GM10266 (cell line): ENCODE results near the gene TANGO6.

Experiments used
- DNase-seq: peaks from one replicate; pipeline ENCODE4 v3.0.0; 2012; ENCODE audit errors: extremely low spot score
- CTCF ChIP-seq: IDR thresholded peaks from 2 replicates; pipeline ENCODE4 v1.5.1; 2012; ENCODE audit warnings: mild to moderate bottlenecking, low read depth; ENCODE audit not compliant: control insufficient read depth, insufficient read depth; ENCODE audit errors: missing control alignments

The TANGO6 gene

GRCh38 chr16:69013991-69014390 lies 170.7 kb downstream of the TANGO6 start:
- no peak for DNase-seq
- TF ChIP-seq CTCF, result no peak

GRCh38 chr16:69014811-69015210 lies 171.5 kb downstream of the TANGO6 start:
- no peak for DNase-seq
- no peak for TF ChIP-seq CTCF

DNA sequence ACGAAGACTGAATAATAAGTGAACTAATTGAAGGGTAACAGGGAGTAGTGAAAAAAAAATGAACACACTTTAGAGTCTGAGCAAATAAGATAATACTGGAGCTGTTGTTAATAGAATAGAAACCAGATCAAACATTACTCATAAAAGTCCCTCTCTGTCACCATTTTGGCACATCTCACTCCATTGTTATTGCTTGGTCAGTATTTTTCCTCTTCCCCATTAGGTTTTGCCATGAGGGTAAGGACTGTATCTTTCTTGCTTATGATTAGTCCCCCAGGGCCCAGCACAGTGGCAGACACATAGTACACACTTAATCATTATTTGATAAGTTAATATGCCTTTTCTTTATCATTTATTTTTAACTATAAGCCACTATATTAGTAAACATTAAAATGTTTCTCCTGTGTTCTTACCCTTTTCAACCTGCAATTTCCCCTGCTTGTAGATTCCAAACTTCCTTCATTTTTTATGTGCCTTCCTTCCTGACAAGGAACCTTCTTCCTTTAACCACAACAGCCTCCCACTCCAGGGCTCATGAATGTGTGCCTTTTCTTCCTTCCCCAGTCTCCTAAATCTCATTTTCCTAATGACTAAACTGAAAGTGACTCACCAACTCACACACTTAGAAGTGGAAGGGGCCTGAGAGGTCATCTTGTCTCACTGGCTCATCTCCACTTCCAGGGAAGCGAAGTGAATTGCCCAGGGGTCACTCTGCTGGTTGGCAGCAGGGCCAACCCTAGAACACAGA lies 173.9 kb downstream of the TANGO6 start:
- TF ChIP-seq CTCF, result no peak
- DNase-seq, result no peak

- TF ChIP-seq CTCF, result no peak
- DNase-seq, result no peak
Observed at GRCh38 chr16:69019811-69020210, 176.5 kb downstream of the TANGO6 start.

DNA sequence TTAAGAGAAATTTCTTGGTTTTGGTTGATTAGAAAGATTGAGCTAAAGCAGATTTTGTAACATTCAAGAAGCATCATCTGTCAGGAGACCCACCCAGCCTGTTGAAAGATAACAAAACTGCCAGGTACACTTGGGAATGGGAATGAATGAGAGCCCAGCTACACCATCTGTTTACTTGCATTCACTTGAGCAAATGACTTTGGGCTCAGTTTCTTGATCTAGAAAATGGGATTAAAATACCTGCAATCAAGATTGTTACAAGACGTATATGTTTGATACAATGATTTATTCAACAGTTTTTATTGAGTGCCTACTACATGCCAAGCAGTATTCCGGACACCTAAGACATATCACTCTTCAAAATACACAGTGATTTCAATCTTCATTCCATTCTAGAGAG lies 185.8 kb downstream of the TANGO6 start:
- no peak for TF ChIP-seq CTCF
- DNase-seq, result no peak

DNA sequence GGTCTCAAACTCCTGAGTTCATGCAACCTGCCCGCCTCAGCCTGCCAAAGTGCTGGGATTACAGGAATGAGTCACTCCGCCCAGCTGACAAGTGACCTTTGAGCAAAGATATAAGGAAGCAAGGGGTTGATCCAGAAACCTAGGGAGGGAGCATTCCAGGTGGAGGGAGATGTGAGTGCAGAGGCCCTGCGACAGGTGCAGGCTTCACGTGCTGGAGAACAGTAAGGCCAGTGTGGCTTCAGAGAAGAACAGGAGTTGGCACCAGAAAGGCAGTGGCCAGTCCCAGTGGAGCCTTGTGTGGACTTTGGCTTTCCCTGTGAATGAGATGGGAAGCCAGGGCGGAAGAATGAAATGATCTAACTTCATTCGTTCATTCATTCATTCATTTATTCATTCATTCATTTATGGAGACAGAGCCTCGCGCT lies 188.6 kb downstream of the TANGO6 start:
- DNase-seq, result no peak
- TF ChIP-seq CTCF, result no peak

DNA sequence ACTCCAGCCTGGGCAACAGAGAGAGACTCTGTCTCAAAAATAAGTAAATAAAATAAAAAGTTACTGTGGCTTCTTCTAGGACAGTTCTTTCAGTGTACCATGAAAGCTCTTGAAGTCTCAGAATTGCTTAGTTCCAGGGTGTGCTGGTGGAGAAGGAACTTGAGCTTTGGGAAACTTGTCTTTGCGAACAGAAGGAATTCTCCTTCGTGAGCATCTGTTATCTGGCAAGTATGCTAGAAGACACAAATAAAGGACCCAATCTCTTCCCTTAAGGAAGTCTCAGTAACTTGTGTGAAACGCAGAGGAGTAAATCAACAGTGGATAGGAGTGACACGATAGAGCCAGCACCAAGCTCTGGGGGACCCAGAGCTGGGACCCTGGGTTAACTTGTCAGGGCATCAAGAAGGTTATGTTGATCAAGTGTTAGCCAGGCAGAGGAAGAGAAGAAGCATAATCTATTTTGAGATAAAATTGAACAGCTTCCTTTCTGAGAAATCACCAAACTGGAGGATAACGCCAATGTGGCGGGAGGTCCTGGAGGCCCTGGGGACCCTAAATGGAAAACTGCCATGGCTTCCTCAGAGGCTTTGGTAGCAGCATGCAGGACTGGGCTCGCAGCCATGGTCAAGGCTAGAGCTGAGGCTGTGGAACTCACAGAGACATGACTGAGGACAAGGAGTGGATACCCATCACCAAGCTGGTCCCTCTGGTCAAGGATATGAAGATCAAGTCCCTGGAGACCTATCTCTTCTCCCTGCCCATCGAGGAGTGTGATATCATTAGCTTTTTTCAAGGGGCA lies 190.0 kb downstream of the TANGO6 start:
- no peak for DNase-seq
- TF ChIP-seq CTCF, result no peak
